MM.1S (cell line): ENCODE results near the gene DEPDC1.

ENCODE experiments used
- CTCF ChIP-seq: fragments of 300-600 bp; sonication (generic); IDR thresholded peaks from 2 replicates; pipeline ENCODE4 v1.5.1; 2016; ENCODE audit warnings: antibody characterized with exemption, low read length, mixed read lengths
- EZH2phosphoT487 ChIP-seq: fragments of 300-600 bp; sonication (generic); IDR thresholded peaks from 2 replicates; pipeline ENCODE4 v1.6.1; 2018; ENCODE audit warnings: antibody characterized with exemption, low read length

- TF ChIP-seq CTCF (no peak), EZH2phosphoT487 (no peak)
Observed at GRCh38 chr1:68521286-68521685, 24.4 kb upstream of the DEPDC1 start.
